DND-41 (cell line): ENCODE results near the gene RNF13.

ENCODE experiments used
- ATAC-seq: fragments of 200-7000 bp; cut with Tn5 transposase; 3 replicates; pipeline ENCODE4 v1.9.1; 2021; ENCODE audit warnings: low read depth; ENCODE audit not compliant: insufficient read depth
- DNase-seq: peaks from one replicate; pipeline ENCODE4 v3.0.0-alpha.2; 2020
- H2AFZ ChIP-seq: 2 replicates; pipeline ENCODE4 v1.6.0; 2012; ENCODE audit warnings: low read depth, low read length
- H3K27ac ChIP-seq: 2 replicates; pipeline ENCODE4 v1.5.1; 2012; ENCODE audit warnings: low read length, inconsistent platforms
- H3K27me3 ChIP-seq: fragments of 200-600 bp; sonication (generic); 2 replicates; pipeline ENCODE4 v1.6.0; 2012; ENCODE audit warnings: low read length, mild to moderate bottlenecking, inconsistent platforms; ENCODE audit not compliant: insufficient read depth, poor library complexity
- H3K36me3 ChIP-seq: 2 replicates; pipeline ENCODE4 v1.5.1; 2012; ENCODE audit warnings: low read length, inconsistent platforms; ENCODE audit not compliant: insufficient read depth
- H3K4me1 ChIP-seq: 2 replicates; pipeline ENCODE4 v1.5.1; 2012; ENCODE audit warnings: mild to moderate bottlenecking, low read length; ENCODE audit not compliant: insufficient read depth
- H3K4me2 ChIP-seq: 2 replicates; pipeline ENCODE4 v1.6.0; 2012; ENCODE audit warnings: mild to moderate bottlenecking, moderate library complexity, low read length, inconsistent platforms; ENCODE audit not compliant: insufficient read depth
- H3K4me3 ChIP-seq, 2 experiments: fragments of 200-600 bp in 1 of 2; shearing (Covaris generic) in 1 of 2; 2 replicates each; pipeline ENCODE4 v1.5.1; 2012 to 2016; ENCODE audit warnings: inconsistent platforms in 2 of 2, low read length in 2 of 2, mild to moderate bottlenecking in 2 of 2, low read depth in 1 of 2, moderate library complexity in 1 of 2
- H3K79me2 ChIP-seq: 2 replicates; pipeline ENCODE4 v1.6.0; 2012; ENCODE audit warnings: low read length, inconsistent platforms; ENCODE audit not compliant: insufficient read depth
- H3K9ac ChIP-seq: 2 replicates; pipeline ENCODE4 v1.6.0; 2012; ENCODE audit warnings: low read depth, mild to moderate bottlenecking, inconsistent platforms, low read length, moderate library complexity
- H3K9me3 ChIP-seq: 2 replicates; pipeline ENCODE4 v1.5.1; 2012; ENCODE audit warnings: low read length, moderate library complexity, mild to moderate bottlenecking, inconsistent platforms; ENCODE audit not compliant: insufficient read depth, severe bottlenecking
- H4K20me1 ChIP-seq: 2 replicates; pipeline ENCODE4 v1.6.0; 2012; ENCODE audit warnings: low read length; ENCODE audit not compliant: insufficient read depth
- EZH2 ChIP-seq: IDR thresholded peaks from 3 replicates; pipeline ENCODE4 v1.6.1; 2012; ENCODE audit warnings: borderline replicate concordance, low read depth, mild to moderate bottlenecking, moderate library complexity, low read length, inconsistent platforms; ENCODE audit not compliant: severe bottlenecking
- TF ChIP-seq, protein P1 (sequence below): IDR thresholded peaks from 2 replicates; pipeline ENCODE4 v1.5.1; 2012; ENCODE audit warnings: borderline replicate concordance, low read length, moderate library complexity, mild to moderate bottlenecking; ENCODE audit not compliant: poor library complexity, severe bottlenecking; ENCODE audit errors: extremely low read depth

The RNF13 gene

DNA sequence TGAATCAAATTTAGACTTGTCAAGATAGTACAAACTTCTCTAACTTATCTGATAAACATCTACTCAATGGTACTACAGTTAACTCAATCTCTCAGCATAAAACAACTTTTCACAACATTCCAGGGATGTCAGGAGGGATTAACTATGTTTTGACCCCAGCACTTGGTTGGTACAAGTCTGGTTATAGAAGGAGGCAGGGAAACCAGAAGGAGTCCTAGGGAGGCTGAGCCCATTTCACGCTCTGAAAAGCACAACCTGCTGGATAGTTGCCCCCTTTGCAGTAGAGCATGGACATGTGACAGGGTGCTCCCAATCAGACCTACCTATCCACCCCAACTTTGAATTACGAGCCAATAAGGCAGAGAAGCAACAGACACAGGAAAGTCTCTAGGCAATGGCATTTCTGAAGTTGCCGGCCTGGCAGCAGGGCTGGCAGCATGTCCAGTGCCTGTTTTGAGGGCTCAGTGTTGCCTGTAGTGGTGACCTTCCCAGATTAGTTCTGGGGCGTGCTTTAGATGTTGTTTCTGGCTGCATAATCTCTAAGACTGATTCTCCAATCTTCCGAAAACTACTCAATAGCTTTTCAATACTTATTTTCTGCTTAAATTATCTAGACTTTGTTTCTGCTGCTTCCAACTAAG lies 28.8 kb upstream of the RNF13 start:
- H4K20me1 ChIP-seq, result no peaks in the 10 kb centered on the region
- no peaks in the 10 kb centered on the region for H3K4me1 ChIP-seq
- peaks cover 5% of the 10 kb centered on the region for H3K27me3 ChIP-seq
- no peak overlapping the region for H3K4me3 ChIP-seq
- DNase-seq (no peak), ATAC-seq (no peak)
- no peaks in the 10 kb centered on the region for H3K36me3 ChIP-seq
- no peak overlapping the region for H3K9ac ChIP-seq
- no peak overlapping the region for H2AFZ ChIP-seq
- no peak overlapping the region for H3K4me2 ChIP-seq
- H3K79me2 ChIP-seq, result no peaks in the 10 kb centered on the region
- TF ChIP-seq EZH2, result no peak
- TF ChIP-seq, protein P1, sequence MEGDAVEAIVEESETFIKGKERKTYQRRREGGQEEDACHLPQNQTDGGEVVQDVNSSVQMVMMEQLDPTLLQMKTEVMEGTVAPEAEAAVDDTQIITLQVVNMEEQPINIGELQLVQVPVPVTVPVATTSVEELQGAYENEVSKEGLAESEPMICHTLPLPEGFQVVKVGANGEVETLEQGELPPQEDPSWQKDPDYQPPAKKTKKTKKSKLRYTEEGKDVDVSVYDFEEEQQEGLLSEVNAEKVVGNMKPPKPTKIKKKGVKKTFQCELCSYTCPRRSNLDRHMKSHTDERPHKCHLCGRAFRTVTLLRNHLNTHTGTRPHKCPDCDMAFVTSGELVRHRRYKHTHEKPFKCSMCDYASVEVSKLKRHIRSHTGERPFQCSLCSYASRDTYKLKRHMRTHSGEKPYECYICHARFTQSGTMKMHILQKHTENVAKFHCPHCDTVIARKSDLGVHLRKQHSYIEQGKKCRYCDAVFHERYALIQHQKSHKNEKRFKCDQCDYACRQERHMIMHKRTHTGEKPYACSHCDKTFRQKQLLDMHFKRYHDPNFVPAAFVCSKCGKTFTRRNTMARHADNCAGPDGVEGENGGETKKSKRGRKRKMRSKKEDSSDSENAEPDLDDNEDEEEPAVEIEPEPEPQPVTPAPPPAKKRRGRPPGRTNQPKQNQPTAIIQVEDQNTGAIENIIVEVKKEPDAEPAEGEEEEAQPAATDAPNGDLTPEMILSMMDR, result no peak
- H3K9me3 ChIP-seq, result no peaks in the 10 kb centered on the region
- no peak overlapping the region for H3K27ac ChIP-seq

DNA sequence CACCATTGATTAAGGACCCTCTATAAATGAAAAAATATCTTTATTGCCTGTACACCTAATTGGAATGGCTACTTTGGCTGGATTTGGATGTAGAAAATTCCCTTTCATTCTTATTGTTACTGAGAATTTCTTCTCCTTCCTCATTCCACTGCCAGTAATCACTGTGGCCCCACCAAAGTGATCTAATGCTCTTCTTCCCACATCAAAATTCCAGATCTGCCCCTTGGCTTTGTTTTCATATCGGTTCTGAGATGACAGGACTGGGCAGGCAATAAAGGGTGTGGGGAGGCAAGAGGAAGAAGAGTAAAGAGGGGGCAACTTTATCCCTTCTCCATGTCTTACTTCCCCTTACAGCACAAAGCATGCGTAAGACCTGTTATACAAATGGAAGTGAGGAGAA lies 22.7 kb upstream of the RNF13 start:
- Histone ChIP-seq H4K20me1 (no peaks in the 10 kb centered on the region), H3K4me3 (no peak overlapping the region), H3K4me1 (no peaks in the 10 kb centered on the region), H3K4me2 (no peak overlapping the region), H3K79me2 (no peaks in the 10 kb centered on the region), H3K9ac (no peak overlapping the region), H3K9me3 (no peaks in the 10 kb centered on the region), H3K27ac (no peak overlapping the region), H3K36me3 (no peaks in the 10 kb centered on the region), H2AFZ (no peak overlapping the region), H3K27me3 (peaks cover 8% of the 10 kb centered on the region)
- DNase-seq (no peak), ATAC-seq (no peak)
- TF ChIP-seq, protein P1, result no peak
- TF ChIP-seq EZH2, result no peak

DNA sequence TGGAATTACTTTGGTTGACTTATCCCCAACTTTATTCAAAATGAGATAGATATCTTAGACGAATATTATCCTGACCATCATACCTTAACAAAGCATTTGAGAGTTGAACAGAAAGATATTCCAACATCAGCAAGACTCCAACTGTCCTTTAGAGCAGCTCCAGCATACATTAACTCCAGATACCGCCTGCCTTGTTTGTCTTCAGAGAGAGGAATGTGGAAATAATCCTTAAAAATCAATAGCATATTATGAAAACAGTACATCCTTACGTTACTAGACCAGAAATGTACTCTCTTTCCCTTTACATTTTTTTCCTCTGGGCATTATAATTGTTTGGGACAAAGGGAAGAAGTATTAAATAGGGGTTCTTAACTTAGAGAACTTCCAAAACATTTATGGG lies 22.3 kb upstream of the RNF13 start:
- H3K27me3 ChIP-seq, result peaks cover 8% of the 10 kb centered on the region
- H3K4me2 ChIP-seq, result no peak overlapping the region
- DNase-seq, result no peak
- no peak for ATAC-seq
- no peak overlapping the region for H2AFZ ChIP-seq
- no peak overlapping the region for H3K9ac ChIP-seq
- H4K20me1 ChIP-seq, result no peaks in the 10 kb centered on the region
- no peak overlapping the region for H3K4me3 ChIP-seq
- no peaks in the 10 kb centered on the region for H3K4me1 ChIP-seq
- no peak overlapping the region for H3K27ac ChIP-seq
- no peaks in the 10 kb centered on the region for H3K9me3 ChIP-seq
- H3K79me2 ChIP-seq, result no peaks in the 10 kb centered on the region
- no peaks in the 10 kb centered on the region for H3K36me3 ChIP-seq
- no peak for TF ChIP-seq EZH2
- TF ChIP-seq, protein P1, result no peak
